ENCODE results near the gene CELA1. TPM values are rescaled to one million over a fixed set of nuclear protein-coding genes. Genes with fewer than 3 reads are reported as not detected.
"Not testable (repeated sequence)": the region's sequence is repeated elsewhere in the genome, so short reads cannot be mapped to it uniquely, and the experiment has no call there.

CELA1 gene
- total RNA-seq, 1 donor from 2014 or later, result not detected

GRCh38 chr12:51320311-51320694 lies 26.2 kb downstream of the CELA1 start:
- H3K27ac Mint-ChIP-seq, result peak overlapping the region; percentile 93
- H3K36me3 Mint-ChIP-seq, result peaks cover 3% of the 10 kb centered on the region
- no peak overlapping the region for H3K4me3 Mint-ChIP-seq
- H3K4me1 Mint-ChIP-seq (ENCODE audit: unreplicated experiment), result peaks cover 44% of the 10 kb centered on the region
- no peaks in the 10 kb centered on the region for H3K27me3 Mint-ChIP-seq
- TF ChIP-seq CTCF (conservative IDR thresholded peaks at IDR 0.05), result no peak
- H3K9me3 Mint-ChIP-seq, result peaks cover 5% of the 10 kb centered on the region
- DNase-seq (ENCODE audit: extremely low spot score, unreplicated experiment), result no peak

- TF ChIP-seq CTCF (conservative IDR thresholded peaks at IDR 0.05), result no peak
- H3K9me3 Mint-ChIP-seq, result peaks cover 5% of the 10 kb centered on the region
- DNase-seq (ENCODE audit: extremely low spot score, unreplicated experiment), result no peak
Measured at GRCh38 chr12:51318846-51319599, 27.5 kb downstream of the CELA1 start.

GRCh38 chr12:51318057-51318806 lies 28.2 kb downstream of the CELA1 start:
- Mint-ChIP-seq H3K4me3 (peak overlapping the region; percentile 40), H3K27ac (peak overlapping the region; percentile 93), H3K4me1 (ENCODE audit: unreplicated experiment) (peaks cover 39% of the 10 kb centered on the region)
- H3K9me3 Mint-ChIP-seq; H3K27me3 Mint-ChIP-seq; DNase-seq (ENCODE audit: extremely low spot score, unreplicated experiment); H3K36me3 Mint-ChIP-seq: not testable (repeated sequence)

More at GRCh38 chr12:51318846-51319599, 27.5 kb downstream of the CELA1 start:
- Mint-ChIP-seq H3K4me3 (peak overlapping the region; percentile 40), H3K36me3 (no peaks in the 10 kb centered on the region), H3K27me3 (no peaks in the 10 kb centered on the region), H3K4me1 (ENCODE audit: unreplicated experiment) (peaks cover 39% of the 10 kb centered on the region), H3K27ac (peak overlapping the region; percentile 93)

- H3K27ac Mint-ChIP-seq, result no peak overlapping the region
- H3K4me1 Mint-ChIP-seq (ENCODE audit: unreplicated experiment), result peaks cover 5% of the 10 kb centered on the region
- H3K36me3 Mint-ChIP-seq, result no peaks in the 10 kb centered on the region
- no peaks in the 10 kb centered on the region for H3K9me3 Mint-ChIP-seq
- H3K27me3 Mint-ChIP-seq, result no peaks in the 10 kb centered on the region
- DNase-seq (ENCODE audit: extremely low spot score, unreplicated experiment), result no peak
- no peak overlapping the region for H3K4me3 Mint-ChIP-seq
- no peak for TF ChIP-seq CTCF (conservative IDR thresholded peaks at IDR 0.05)
Measured at GRCh38 chr12:51311389-51311788, 35.1 kb downstream of the CELA1 start.

GRCh38 chr12:51307655-51308593 lies 38.6 kb downstream of the CELA1 start:
- Mint-ChIP-seq H3K27me3 (no peaks in the 10 kb centered on the region), H3K36me3 (no peaks in the 10 kb centered on the region), H3K27ac (peak overlapping the region; percentile 9), H3K4me3 (no peak overlapping the region), H3K4me1 (ENCODE audit: unreplicated experiment) (peaks cover 5% of the 10 kb centered on the region), H3K9me3 (no peaks in the 10 kb centered on the region)
- TF ChIP-seq CTCF (conservative IDR thresholded peaks at IDR 0.05), result no peak
- no peak for DNase-seq (ENCODE audit: extremely low spot score, unreplicated experiment)
